Thyroid gland (tissue), 4 donors: ENCODE results near the gene CCL21.

Experiments
- CTCF ChIP-seq, 6 experiments: fragments of 200-600 bp in 3 of 6; fragments of 450-650 bp in 3 of 6; sonication (generic) in 3 of 6; IDR thresholded peaks; one replicate each; pipeline ENCODE4 v1.5.1; 2016 to 2019; ENCODE audit warnings: antibody characterized with exemption in 6 of 6, mild to moderate bottlenecking in 2 of 6, inconsistent platforms in 1 of 6, moderate library complexity in 1 of 6
- POLR2A ChIP-seq, 2 donors: fragments of 450-650 bp; IDR thresholded peaks; one replicate each; pipeline ENCODE4 v1.6.1; 2017; ENCODE audit warnings: antibody characterized with exemption in 2 of 2, mild to moderate bottlenecking in 2 of 2, moderate library complexity in 1 of 2

DNA sequence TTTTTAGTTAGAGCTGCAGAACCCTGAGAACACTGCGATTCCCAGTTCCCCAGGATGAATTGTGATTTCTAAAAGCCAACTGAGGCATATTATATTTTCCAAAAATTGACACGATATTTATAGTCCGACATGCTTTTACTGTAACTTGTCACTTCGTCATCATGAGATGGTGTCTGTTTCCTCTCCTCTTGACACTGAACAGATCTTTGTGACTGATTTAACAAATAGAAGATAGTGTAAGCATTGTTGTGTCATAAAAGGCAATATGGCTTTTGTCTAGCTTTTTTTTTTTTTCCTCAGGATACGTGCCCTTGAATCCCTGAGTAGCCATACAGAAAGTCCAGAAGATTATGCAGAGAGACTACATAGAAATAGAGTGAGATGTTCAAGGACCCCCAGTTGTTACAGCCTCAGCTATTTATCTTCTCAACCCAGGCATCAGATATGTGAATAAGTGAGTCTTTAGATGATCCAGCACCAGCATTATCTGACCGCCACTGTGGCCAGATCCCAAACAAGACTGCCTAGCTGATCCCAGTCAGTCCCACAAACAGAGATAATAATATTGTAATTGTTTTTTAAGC, 27.8 kb upstream of the CCL21 start:
- no peak for TF ChIP-seq CTCF (IDR thresholded peaks at IDR 0.05)
- TF ChIP-seq POLR2A (IDR thresholded peaks at IDR 0.05), result no peak
